Colonic mucosa (tissue), 4 donors: ENCODE data around the gene SOX11. TPM values are rescaled to one million over a fixed set of nuclear protein-coding genes. Genes with fewer than 3 reads are reported as not detected.

ENCODE experiments used
- DNase-seq: peaks from one replicate; pipeline ENCODE4 v3.0.0-alpha.2; 2020
- H3K27ac ChIP-seq: fragments of 200-600 bp; one replicate; pipeline ENCODE4 v1.8.0; 2021
- H3K27me3 ChIP-seq: fragments of 200-600 bp; one replicate; pipeline ENCODE4 v1.8.0; 2021
- H3K36me3 ChIP-seq: fragments of 200-600 bp; one replicate; pipeline ENCODE4 v1.8.0; 2021
- H3K4me1 ChIP-seq: fragments of 200-600 bp; one replicate; pipeline ENCODE4 v1.8.0; 2021; ENCODE audit warnings: mild to moderate bottlenecking
- H3K4me3 ChIP-seq: fragments of 200-600 bp; one replicate; pipeline ENCODE4 v1.8.0; 2021
- H3K9ac ChIP-seq, 2 donors: one replicate each; pipeline ENCODE4 v1.7.0; 2013; ENCODE audit warnings: control low read depth in 2 of 2, low read depth in 2 of 2, low read length in 2 of 2
- H3K9me3 ChIP-seq: fragments of 200-600 bp; one replicate; pipeline ENCODE4 v1.8.0; 2021
- intact Hi-C: fragments of 100-400 bp; cut with DNase I; formaldehyde crosslinking; loops from one replicate; pipeline ENCODE4 v1.14.1; 2022
- total RNA-seq, 2 donors: library from RNA; stranded (reverse); fragmentation: NEBNext Ultra II Directional in 1 of 2; extraction: Animal tissue kit (Norgen Biotek cat#: 25700) in 1 of 2; gene quantifications; one replicate each; pipeline ENCODE4 v1.2.1, GENCODE V29; 2021
- TF ChIP-seq, protein P1 (sequence below): fragments of 200-600 bp; IDR thresholded peaks from one replicate; pipeline ENCODE4 v1.8.0; 2022; ENCODE audit warnings: antibody characterized with exemption, mild to moderate bottlenecking
- donor health status: healthy.
- donor health status: DM: no; HTN: no; CAD: no.
- donor health status: DM: no; HTN: no; CAD: no.

Gene SOX11
- total RNA-seq, 2 donors from 2014 or later = 0.35 TPM; not detected in 1

DNA sequence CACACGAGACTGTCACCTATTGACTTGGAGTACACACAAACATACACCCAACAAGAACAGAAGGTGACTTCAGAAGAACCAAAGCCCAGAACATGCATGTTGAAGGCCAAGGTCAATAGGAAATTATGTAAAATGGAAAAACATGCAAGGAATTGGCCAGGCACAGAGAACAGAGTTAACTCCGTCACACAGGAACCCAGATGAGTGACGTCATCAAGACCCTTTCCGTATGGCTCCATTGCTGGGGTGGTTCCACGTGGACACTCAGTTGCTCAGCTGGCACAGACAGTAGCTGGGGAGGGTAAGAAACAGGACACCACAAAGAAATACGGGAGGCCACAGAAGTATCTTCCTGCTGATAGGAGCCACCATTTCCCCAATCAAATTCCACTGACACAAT lies 18.4 kb downstream of the SOX11 start:
- Histone ChIP-seq H3K4me3 (no peak overlapping the region), H3K36me3 (no peaks in the 10 kb centered on the region), H3K27ac (no peak overlapping the region), H3K9ac (no peak overlapping the region), H3K4me1 (no peaks in the 10 kb centered on the region), H3K27me3 (no peaks in the 10 kb centered on the region), H3K9me3 (no peaks in the 10 kb centered on the region)
- TF ChIP-seq, protein P1, sequence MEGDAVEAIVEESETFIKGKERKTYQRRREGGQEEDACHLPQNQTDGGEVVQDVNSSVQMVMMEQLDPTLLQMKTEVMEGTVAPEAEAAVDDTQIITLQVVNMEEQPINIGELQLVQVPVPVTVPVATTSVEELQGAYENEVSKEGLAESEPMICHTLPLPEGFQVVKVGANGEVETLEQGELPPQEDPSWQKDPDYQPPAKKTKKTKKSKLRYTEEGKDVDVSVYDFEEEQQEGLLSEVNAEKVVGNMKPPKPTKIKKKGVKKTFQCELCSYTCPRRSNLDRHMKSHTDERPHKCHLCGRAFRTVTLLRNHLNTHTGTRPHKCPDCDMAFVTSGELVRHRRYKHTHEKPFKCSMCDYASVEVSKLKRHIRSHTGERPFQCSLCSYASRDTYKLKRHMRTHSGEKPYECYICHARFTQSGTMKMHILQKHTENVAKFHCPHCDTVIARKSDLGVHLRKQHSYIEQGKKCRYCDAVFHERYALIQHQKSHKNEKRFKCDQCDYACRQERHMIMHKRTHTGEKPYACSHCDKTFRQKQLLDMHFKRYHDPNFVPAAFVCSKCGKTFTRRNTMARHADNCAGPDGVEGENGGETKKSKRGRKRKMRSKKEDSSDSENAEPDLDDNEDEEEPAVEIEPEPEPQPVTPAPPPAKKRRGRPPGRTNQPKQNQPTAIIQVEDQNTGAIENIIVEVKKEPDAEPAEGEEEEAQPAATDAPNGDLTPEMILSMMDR = no peak
- DNase-seq = no peak
- intact Hi-C loops = no loop called here

DNA sequence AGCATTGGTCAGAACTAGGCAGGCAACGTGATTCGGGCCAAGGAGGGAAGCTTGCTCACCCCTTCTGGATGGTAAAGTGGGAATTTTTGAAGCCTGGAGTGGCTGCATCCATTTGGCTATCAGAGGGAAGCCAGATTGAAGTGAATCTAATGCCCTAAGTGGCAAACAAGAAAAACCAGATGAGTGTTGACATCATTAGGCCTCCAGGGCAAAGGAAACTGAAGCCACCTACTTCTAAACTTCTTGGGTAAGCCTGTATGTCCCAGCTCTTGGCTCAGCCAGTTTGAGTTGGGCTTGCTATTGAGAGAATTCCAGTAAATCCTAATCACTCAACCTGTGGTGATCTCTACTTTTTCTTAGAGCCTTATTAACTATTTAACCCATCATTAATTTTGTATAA lies 20.9 kb downstream of the SOX11 start:
- H3K27ac ChIP-seq = no peak overlapping the region
- intact Hi-C loops = no loop called here
- no peak overlapping the region for H3K9ac ChIP-seq
- H3K4me3 ChIP-seq = no peak overlapping the region
- H3K27me3 ChIP-seq = no peaks in the 10 kb centered on the region
- no peaks in the 10 kb centered on the region for H3K4me1 ChIP-seq
- no peak for DNase-seq
- H3K9me3 ChIP-seq = no peaks in the 10 kb centered on the region
- no peaks in the 10 kb centered on the region for H3K36me3 ChIP-seq
- TF ChIP-seq, protein P1 = no peak

DNA sequence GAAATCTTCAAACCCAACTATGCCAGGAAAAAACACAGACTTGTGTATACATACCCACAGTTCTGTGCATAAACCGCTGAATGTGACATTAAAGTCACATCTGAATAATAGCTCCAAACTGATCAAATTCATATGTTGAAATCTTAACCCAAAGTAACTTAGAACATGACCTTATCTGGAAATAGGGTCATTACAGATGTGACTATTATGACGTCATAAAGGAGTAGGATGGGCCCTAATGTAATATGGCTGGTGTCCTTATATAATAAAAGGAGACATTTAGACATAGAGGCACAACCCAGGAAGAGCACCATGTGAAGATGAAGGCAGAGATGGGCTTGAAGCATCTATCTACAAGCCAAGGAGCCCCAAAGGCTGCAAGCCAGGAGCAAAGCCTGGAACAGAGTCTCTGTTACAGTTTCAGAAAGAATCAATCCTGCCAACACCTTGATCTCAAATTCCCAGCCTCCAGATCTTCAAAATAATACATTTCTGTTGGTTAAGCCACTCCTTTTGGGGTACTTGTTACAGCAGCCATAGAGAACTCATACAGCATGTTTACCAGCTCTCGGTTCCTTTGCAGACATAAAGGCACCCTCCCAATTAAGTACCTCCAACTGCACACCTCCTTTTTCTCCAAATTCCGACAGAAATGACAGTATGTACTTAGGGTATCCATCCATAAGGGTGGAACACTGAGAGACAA lies 27.6 kb downstream of the SOX11 start:
- Histone ChIP-seq H3K27me3 (no peaks in the 10 kb centered on the region), H3K9me3 (no peaks in the 10 kb centered on the region), H3K36me3 (no peaks in the 10 kb centered on the region), H3K9ac (no peak overlapping the region), H3K4me3 (no peak overlapping the region), H3K27ac (no peak overlapping the region), H3K4me1 (no peaks in the 10 kb centered on the region)
- DNase-seq = no peak
- TF ChIP-seq, protein P1 = no peak
- intact Hi-C loops = no loop called here

DNA sequence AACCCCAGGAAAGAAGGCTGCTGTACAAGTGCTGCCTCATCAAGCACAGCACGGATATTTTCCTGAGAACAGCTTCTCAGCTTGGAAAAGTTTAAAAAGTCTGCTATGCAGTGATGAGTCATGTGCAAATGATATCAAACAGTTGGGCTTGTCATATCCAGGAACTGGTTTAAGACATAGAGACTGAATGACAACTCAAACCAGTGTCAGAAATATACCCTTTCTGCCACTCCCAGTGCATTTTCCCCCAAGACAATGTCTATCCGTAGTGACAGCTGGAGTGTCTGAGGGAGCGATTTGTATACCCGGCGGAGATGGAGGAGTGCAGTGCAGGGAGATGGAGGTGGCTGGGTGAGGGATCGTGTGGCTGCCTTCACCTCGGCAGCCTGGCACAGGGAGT lies 28.2 kb downstream of the SOX11 start:
- intact Hi-C loops = no loop called here
- Histone ChIP-seq H3K4me3 (no peak overlapping the region), H3K4me1 (no peaks in the 10 kb centered on the region), H3K9me3 (no peaks in the 10 kb centered on the region), H3K9ac (no peak overlapping the region), H3K36me3 (no peaks in the 10 kb centered on the region), H3K27ac (no peak overlapping the region), H3K27me3 (no peaks in the 10 kb centered on the region)
- DNase-seq = no peak
- TF ChIP-seq, protein P1 = no peak

DNA sequence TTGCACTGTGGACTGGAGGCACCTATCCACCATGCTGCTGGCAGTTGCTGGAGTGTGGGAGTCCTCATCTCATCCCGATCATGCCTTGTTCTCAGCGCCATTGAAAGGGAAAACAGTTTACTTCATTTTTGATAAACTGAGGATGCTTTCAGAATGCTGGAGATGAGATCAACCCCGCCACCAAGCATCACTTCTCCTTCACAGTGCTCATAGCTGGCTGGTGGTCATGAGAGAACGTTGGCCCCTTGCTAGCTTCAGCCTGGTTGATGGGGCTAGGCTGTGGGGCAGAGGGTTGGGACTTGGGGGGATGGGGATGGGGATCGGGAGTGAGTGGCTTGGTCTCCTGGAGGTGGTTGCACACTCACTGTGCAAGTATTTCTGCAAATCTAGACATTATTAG lies 30.1 kb downstream of the SOX11 start:
- Histone ChIP-seq H3K9ac (no peak overlapping the region), H3K4me3 (no peak overlapping the region), H3K36me3 (no peaks in the 10 kb centered on the region), H3K4me1 (no peaks in the 10 kb centered on the region), H3K27ac (no peak overlapping the region), H3K9me3 (no peaks in the 10 kb centered on the region), H3K27me3 (no peaks in the 10 kb centered on the region)
- DNase-seq = no peak
- TF ChIP-seq, protein P1 = no peak
- intact Hi-C loops = no loop called here
